HepG2 (cell line): ENCODE data around the gene KAT7.

Experiments
- ASH2L ChIP-seq: fragments of 300-600, 200-600 bp; sonication (generic); IDR thresholded peaks from 2 replicates; pipeline ENCODE4 v1.7.0; 2017; ENCODE audit warnings: low read depth, mild to moderate bottlenecking, moderate library complexity, mixed read lengths, low read length; ENCODE audit not compliant: insufficient read length
- GABPA ChIP-seq, 2 experiments: IDR thresholded peaks; 2 replicates each; pipeline ENCODE4 v1.6.1; 2011 to 2016; ENCODE audit warnings: low read depth in 2 of 2, low read length in 1 of 2, missing biosample characterization in 1 of 2, missing genetic modification characterization in 1 of 2
- ZFP36 ChIP-seq: fragments of 150-350 bp; IDR thresholded peaks from 2 replicates; pipeline ENCODE4 v1.6.1; 2018; ENCODE audit warnings: borderline replicate concordance, low read length, low read depth; ENCODE audit not compliant: partially characterized antibody

DNA sequence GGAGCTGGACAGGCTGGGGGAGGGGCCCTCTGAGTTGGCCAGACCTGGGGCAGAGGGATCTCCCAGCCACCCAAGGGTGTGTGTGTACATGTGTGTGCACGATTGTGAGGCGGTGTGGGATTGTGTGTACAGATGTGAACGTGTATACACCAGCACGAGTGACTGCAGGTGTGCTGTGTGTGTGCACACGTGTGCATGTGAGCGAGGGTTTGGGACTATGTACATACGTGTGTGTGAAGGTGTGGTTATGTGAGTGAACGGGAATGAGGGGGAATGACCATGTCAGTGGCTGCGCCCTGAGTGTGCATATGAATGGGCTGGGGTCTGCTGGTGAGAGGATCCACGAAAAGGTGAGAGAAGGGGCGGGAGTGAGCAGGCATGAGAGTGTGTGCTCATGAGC lies 81.8 kb downstream of the KAT7 start:
- no peak for TF ChIP-seq ZFP36
- no peak for TF ChIP-seq GABPA (IDR thresholded peaks at IDR 0.05; ENCODE audit: low read depth, low read length)
- TF ChIP-seq GABPA (CRISPR knock-in tag; IDR thresholded peaks at IDR 0.05; ENCODE audit: low read depth): no peak
- no peak for TF ChIP-seq ASH2L
